ENCODE data around the gene SREBF1. TPM values are rescaled to one million over a fixed set of nuclear protein-coding genes. Genes with fewer than 3 reads are reported as not detected.

The SREBF1 gene
- total and polyA plus RNA-seq, 5 donors from 2014 or later = 4.5 to 141 (median 6.5) TPM

DNA sequence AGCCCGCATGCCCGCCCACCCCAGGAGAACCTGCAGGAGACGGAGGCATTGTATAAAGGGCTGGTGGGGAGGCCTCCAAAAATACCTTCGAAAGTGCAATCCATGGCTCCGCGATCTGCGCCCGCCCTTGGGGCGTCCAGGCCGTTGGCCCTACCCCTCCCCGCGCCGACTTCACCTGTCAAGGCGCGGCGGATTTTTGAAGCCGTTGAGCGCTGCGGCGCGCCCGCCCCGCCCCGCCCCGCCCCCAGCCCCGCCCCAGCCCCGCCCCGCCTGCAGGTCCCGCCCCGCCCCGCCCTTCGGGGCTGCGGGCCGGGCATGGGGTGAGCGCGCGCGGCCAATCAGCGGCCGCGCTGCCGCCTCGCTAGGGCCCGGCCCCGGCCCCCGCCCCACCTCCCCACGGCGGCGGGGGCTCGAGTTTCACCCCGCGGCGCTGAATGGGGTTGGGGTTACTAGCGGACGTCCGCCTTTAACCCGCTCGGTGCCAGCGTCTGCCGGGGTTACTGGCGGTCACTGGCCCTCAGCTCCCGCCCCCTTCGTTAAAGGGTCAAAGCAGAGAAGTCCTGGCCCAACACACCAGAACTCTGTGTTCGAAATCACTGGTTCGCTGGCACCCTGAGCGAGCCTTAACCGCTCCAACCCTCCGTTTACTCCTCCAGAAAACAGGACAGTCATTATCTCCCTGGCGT lies 13.2 kb downstream of the SREBF1 start:
- Histone ChIP-seq H3K27ac (ENCODE audit: insufficient read depth, low read length, poor library complexity, severe bottlenecking) (peak overlapping the region; percentile 88), H3K9me3 (ENCODE audit: control insufficient read depth in 2 of 2, low read length in 2 of 2) (no peaks in the 10 kb centered on the region), H3K36me3 (ENCODE audit: control insufficient read depth, insufficient read depth, low read length) (no peaks in the 10 kb centered on the region), H3K27me3 (ENCODE audit: control insufficient read depth, insufficient read depth, low read length) (no peaks in the 10 kb centered on the region), H3K4me1 (ENCODE audit: control insufficient read depth, insufficient read depth, low read length, poor library complexity, severe bottlenecking) (peaks cover 67% of the 10 kb centered on the region), H3K4me3 (ENCODE audit: low read depth, low read length) (peak overlapping the region; percentile 77)
- peak; percentile 73 to 91 (median 84) for DNase-seq
- H3K9me3 Mint-ChIP-seq = no peaks in the 10 kb centered on the region
- peaks cover 4% of the 10 kb centered on the region for H3K36me3 Mint-ChIP-seq
- H3K4me3 Mint-ChIP-seq = peak overlapping the region; percentile 76 to 91 (median 86)
- peaks cover 0 to 87% (median 59%) of the 10 kb centered on the region in 4 donors for H3K4me1 Mint-ChIP-seq
- peak overlapping the region; percentile 71 to 96 (median 90) for H3K27ac Mint-ChIP-seq
- H3K27me3 Mint-ChIP-seq = no peaks in the 10 kb centered on the region
- ATAC-seq (ENCODE audit: low read depth in 2 of 2) = peak; percentile 90

DNA sequence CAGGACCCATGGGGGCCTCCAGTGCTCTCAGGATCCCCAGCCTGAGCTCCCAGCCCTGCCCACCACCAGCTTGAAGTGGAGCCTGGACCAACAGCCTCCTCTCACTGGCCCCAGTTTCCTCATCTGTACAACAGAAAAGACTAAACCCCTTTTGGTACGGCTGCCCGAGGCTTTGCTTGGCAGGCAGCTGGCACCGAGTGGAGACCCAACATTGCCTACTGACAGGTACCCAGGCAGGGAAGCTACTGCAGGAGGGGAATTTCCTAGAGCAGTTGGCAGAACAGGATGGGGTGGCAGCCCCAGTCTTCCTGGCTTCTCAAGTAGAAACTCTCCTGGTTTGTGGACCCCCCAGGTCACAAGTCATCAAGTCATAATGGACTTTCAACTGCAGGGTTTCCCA lies 14.2 kb downstream of the SREBF1 start:
- ATAC-seq (ENCODE audit: low read depth in 2 of 2) = no peak
- Histone ChIP-seq H3K9me3 (ENCODE audit: control insufficient read depth in 2 of 2, low read length in 2 of 2) (no peaks in the 10 kb centered on the region), H3K4me1 (ENCODE audit: control insufficient read depth, insufficient read depth, low read length, poor library complexity, severe bottlenecking) (peaks cover 67% of the 10 kb centered on the region), H3K27me3 (ENCODE audit: control insufficient read depth, insufficient read depth, low read length) (no peaks in the 10 kb centered on the region), H3K4me3 (ENCODE audit: low read depth, low read length) (peak overlapping the region; percentile 62), H3K36me3 (ENCODE audit: control insufficient read depth, insufficient read depth, low read length) (no peaks in the 10 kb centered on the region), H3K27ac (ENCODE audit: insufficient read depth, low read length, poor library complexity, severe bottlenecking) (no peak overlapping the region)
- Mint-ChIP-seq H3K9me3 (no peaks in the 10 kb centered on the region), H3K27me3 (no peaks in the 10 kb centered on the region), H3K36me3 (peaks cover 5% of the 10 kb centered on the region), H3K4me1 (peaks cover 0 to 83% (median 58%) of the 10 kb centered on the region in 4 donors), H3K4me3 (peak overlapping the region; percentile 47 to 79 (median 70)), H3K27ac (peak overlapping the region in 2 of 3 donors; percentile 29 to 51)
- DNase-seq = no peak

DNA sequence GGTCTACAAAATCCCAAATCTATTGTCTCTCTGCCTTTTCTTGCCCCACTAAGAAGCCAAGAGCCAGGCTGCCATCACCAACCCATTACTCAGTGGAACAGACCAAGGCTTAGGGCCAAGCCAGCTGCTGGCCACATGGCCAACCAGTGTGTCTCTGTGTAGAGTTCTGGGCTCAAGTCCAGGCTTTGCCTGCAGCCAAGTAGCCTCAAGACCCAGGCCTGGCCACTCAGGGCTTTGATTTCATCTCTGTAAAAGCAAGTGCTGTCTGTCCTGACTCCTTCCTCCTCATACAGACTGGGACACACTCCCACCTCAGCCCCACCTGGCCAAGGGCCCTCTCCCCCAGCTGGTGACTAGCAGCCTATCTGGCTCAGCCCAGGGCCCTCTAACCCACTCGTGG lies 14.6 kb downstream of the SREBF1 start:
- no peaks in the 10 kb centered on the region for H3K9me3 ChIP-seq (ENCODE audit: control insufficient read depth in 2 of 2, low read length in 2 of 2)
- no peak for DNase-seq
- no peaks in the 10 kb centered on the region for H3K27me3 ChIP-seq (ENCODE audit: control insufficient read depth, insufficient read depth, low read length)
- peak overlapping the region; percentile 29 to 80 (median 78) for H3K4me3 Mint-ChIP-seq
- peaks cover 0 to 83% (median 58%) of the 10 kb centered on the region in 4 donors for H3K4me1 Mint-ChIP-seq
- no peaks in the 10 kb centered on the region for H3K36me3 ChIP-seq (ENCODE audit: control insufficient read depth, insufficient read depth, low read length)
- peaks cover 5% of the 10 kb centered on the region for H3K36me3 Mint-ChIP-seq
- no peak overlapping the region for H3K4me3 ChIP-seq (ENCODE audit: low read depth, low read length)
- no peaks in the 10 kb centered on the region for H3K27me3 Mint-ChIP-seq
- peak overlapping the region in 2 of 3 donors; percentile 49 to 51 for H3K27ac Mint-ChIP-seq
- no peak for ATAC-seq (ENCODE audit: low read depth in 2 of 2)
- H3K9me3 Mint-ChIP-seq = no peaks in the 10 kb centered on the region
- no peak overlapping the region for H3K27ac ChIP-seq (ENCODE audit: insufficient read depth, low read length, poor library complexity, severe bottlenecking)
- peaks cover 67% of the 10 kb centered on the region for H3K4me1 ChIP-seq (ENCODE audit: control insufficient read depth, insufficient read depth, low read length, poor library complexity, severe bottlenecking)

DNA sequence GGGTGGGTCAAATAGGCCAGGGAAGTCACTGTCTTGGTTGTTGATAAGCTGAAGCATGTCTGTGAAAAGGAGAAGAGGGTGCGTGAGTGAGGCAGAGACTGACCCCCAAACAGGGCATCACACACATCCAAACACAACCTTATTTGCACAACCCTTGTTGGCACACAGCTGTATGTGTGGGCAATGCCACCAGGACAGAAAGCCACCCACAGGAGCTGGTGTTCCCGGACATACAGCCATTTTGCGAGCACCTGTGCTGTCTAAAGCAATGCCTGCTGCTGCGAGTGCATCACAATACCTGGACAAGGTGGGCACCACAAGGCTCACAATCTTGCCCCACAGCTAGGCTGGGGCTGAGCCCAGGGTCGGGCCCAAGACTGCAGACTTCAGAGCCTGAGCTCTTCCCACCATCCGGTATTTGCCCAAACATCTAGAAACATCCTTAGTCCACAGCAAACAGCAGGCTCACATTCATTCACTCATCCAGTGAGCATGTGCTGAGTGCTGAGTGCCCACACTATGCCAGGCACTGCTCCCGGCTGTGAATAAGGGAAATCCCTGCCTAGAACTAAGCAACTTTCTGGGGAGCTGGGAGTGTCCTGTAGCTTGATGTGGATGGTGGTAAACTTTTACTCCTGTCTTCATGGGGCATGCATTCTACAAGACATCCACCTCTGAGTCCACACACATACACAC lies 16.2 kb downstream of the SREBF1 start:
- no peak overlapping the region for H3K4me3 ChIP-seq (ENCODE audit: low read depth, low read length)
- no peaks in the 10 kb centered on the region for H3K27me3 ChIP-seq (ENCODE audit: control insufficient read depth, insufficient read depth, low read length)
- Mint-ChIP-seq H3K36me3 (peaks cover 5% of the 10 kb centered on the region), H3K9me3 (no peaks in the 10 kb centered on the region), H3K4me1 (peaks cover 0 to 68% (median 45%) of the 10 kb centered on the region in 4 donors), H3K4me3 (peak overlapping the region in 3 of 4 donors; percentile 28 to 86 (median 80)), H3K27ac (peak overlapping the region in 1 of 3 donors; percentile 71), H3K27me3 (no peaks in the 10 kb centered on the region)
- no peaks in the 10 kb centered on the region for H3K9me3 ChIP-seq (ENCODE audit: control insufficient read depth in 2 of 2, low read length in 2 of 2)
- ATAC-seq (ENCODE audit: low read depth in 2 of 2) (no peak), DNase-seq (no peak)
- no peaks in the 10 kb centered on the region for H3K36me3 ChIP-seq (ENCODE audit: control insufficient read depth, insufficient read depth, low read length)
- no peak overlapping the region for H3K27ac ChIP-seq (ENCODE audit: insufficient read depth, low read length, poor library complexity, severe bottlenecking)
- H3K4me1 ChIP-seq (ENCODE audit: control insufficient read depth, insufficient read depth, low read length, poor library complexity, severe bottlenecking) = peaks cover 55% of the 10 kb centered on the region

DNA sequence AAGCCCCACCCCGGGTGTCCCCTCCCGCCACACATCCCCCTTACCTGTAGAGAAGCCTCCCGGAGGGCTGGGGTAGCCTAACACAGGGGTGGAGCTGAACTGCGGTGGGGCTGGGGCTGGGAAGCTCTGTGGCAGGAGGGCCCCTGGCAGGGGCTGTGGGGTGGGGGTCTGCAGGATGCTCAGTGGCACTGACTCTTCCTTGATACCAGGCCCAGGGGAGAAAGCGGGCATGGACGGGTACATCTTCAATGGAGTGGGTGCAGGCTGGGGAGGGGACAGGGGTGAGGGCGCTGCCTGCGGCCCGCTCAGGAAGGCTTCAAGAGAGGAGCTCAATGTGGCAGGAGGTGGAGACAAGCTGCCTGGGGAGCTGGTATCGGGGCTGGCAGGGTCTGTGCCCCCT lies 16.7 kb downstream of the SREBF1 start:
- Mint-ChIP-seq H3K4me1 (peaks cover 0 to 65% (median 42%) of the 10 kb centered on the region in 4 donors), H3K27ac (peak overlapping the region in 1 of 3 donors; percentile 76), H3K9me3 (no peaks in the 10 kb centered on the region), H3K4me3 (peak overlapping the region in 2 of 4 donors; percentile 23 to 80), H3K36me3 (peaks cover 5% of the 10 kb centered on the region), H3K27me3 (no peaks in the 10 kb centered on the region)
- H3K4me3 ChIP-seq (ENCODE audit: low read depth, low read length) = no peak overlapping the region
- ATAC-seq (ENCODE audit: low read depth in 2 of 2) (no peak), DNase-seq (no peak)
- no peaks in the 10 kb centered on the region for H3K9me3 ChIP-seq (ENCODE audit: control insufficient read depth in 2 of 2, low read length in 2 of 2)
- H3K27ac ChIP-seq (ENCODE audit: insufficient read depth, low read length, poor library complexity, severe bottlenecking) = peak overlapping the region; percentile 33
- H3K27me3 ChIP-seq (ENCODE audit: control insufficient read depth, insufficient read depth, low read length) = no peaks in the 10 kb centered on the region
- H3K4me1 ChIP-seq (ENCODE audit: control insufficient read depth, insufficient read depth, low read length, poor library complexity, severe bottlenecking) = peaks cover 49% of the 10 kb centered on the region
- no peaks in the 10 kb centered on the region for H3K36me3 ChIP-seq (ENCODE audit: control insufficient read depth, insufficient read depth, low read length)

DNA sequence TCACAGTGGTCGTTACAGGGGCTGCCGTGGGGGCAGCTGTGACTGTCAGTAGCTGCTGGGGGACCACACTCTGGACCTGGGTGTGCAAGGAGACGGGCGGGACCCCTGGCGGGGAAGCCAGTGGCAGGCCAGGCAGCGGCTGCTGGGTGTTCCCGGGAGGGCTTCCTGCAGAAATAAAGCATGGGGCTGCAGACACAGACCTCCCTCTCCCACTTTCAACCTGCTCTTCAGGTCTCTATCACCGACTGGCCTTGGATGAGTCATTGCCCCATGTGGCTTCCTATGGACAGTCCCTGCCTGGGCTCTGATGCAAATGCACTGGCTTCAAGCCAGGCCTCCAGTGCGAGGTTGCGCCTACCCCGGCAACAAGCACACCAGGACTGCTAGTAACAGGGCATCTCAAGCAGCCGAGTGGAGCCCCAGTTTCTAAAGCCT lies 17.2 kb downstream of the SREBF1 start:
- no peaks in the 10 kb centered on the region for H3K27me3 ChIP-seq (ENCODE audit: control insufficient read depth, insufficient read depth, low read length)
- peak; percentile 34 to 38 for ATAC-seq (ENCODE audit: low read depth in 2 of 2)
- peak overlapping the region in 2 of 4 donors; percentile 71 to 80 for H3K4me3 Mint-ChIP-seq
- no peaks in the 10 kb centered on the region for H3K9me3 Mint-ChIP-seq
- H3K36me3 ChIP-seq (ENCODE audit: control insufficient read depth, insufficient read depth, low read length) = no peaks in the 10 kb centered on the region
- peak overlapping the region; percentile 33 for H3K27ac ChIP-seq (ENCODE audit: insufficient read depth, low read length, poor library complexity, severe bottlenecking)
- peaks cover 5% of the 10 kb centered on the region for H3K36me3 Mint-ChIP-seq
- H3K27me3 Mint-ChIP-seq = no peaks in the 10 kb centered on the region
- peaks cover 45% of the 10 kb centered on the region for H3K4me1 ChIP-seq (ENCODE audit: control insufficient read depth, insufficient read depth, low read length, poor library complexity, severe bottlenecking)
- H3K9me3 ChIP-seq (ENCODE audit: control insufficient read depth in 2 of 2, low read length in 2 of 2) = no peaks in the 10 kb centered on the region
- peak in 2 of 3 donors; percentile 26 to 75 for DNase-seq
- H3K4me3 ChIP-seq (ENCODE audit: low read depth, low read length) = no peak overlapping the region
- peaks cover 0 to 60% (median 38%) of the 10 kb centered on the region in 4 donors for H3K4me1 Mint-ChIP-seq
- peak overlapping the region in 2 of 3 donors; percentile 43 to 76 for H3K27ac Mint-ChIP-seq

DNA sequence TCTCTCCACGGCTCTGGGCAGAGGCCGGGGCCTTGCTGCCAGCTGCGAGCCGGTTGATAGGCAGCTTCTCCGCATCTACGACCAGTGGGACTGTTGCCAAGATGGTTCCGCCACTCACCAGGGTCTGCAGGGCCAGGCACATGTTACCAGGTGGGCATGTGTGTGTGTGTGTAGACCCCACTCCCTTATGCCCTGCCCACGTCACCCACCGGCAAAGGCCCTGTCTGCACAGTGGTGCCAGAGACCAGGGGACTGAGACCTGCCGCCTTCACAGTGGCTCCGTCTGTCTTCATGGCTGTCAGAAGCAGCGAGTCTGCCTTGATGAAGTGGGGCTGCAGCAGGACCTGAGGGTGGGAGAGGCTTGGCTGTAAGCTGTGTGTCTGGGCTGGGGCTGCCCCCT lies 17.7 kb downstream of the SREBF1 start:
- no peak overlapping the region for H3K4me3 ChIP-seq (ENCODE audit: low read depth, low read length)
- H3K36me3 ChIP-seq (ENCODE audit: control insufficient read depth, insufficient read depth, low read length) = no peaks in the 10 kb centered on the region
- H3K27me3 Mint-ChIP-seq = no peaks in the 10 kb centered on the region
- DNase-seq = no peak
- H3K27me3 ChIP-seq (ENCODE audit: control insufficient read depth, insufficient read depth, low read length) = no peaks in the 10 kb centered on the region
- no peaks in the 10 kb centered on the region for H3K9me3 ChIP-seq (ENCODE audit: control insufficient read depth in 2 of 2, low read length in 2 of 2)
- peak overlapping the region in 1 of 3 donors; percentile 86 for H3K27ac Mint-ChIP-seq
- H3K4me1 ChIP-seq (ENCODE audit: control insufficient read depth, insufficient read depth, low read length, poor library complexity, severe bottlenecking) = peaks cover 40% of the 10 kb centered on the region
- H3K27ac ChIP-seq (ENCODE audit: insufficient read depth, low read length, poor library complexity, severe bottlenecking) = no peak overlapping the region
- peaks cover 0 to 56% (median 36%) of the 10 kb centered on the region in 4 donors for H3K4me1 Mint-ChIP-seq
- no peak for ATAC-seq (ENCODE audit: low read depth in 2 of 2)
- no peaks in the 10 kb centered on the region for H3K9me3 Mint-ChIP-seq
- peak overlapping the region in 1 of 4 donors; percentile 80 for H3K4me3 Mint-ChIP-seq
- peaks cover 5% of the 10 kb centered on the region for H3K36me3 Mint-ChIP-seq
